ENCODE data around the gene HNRNPAB.

Gene HNRNPAB

DNA sequence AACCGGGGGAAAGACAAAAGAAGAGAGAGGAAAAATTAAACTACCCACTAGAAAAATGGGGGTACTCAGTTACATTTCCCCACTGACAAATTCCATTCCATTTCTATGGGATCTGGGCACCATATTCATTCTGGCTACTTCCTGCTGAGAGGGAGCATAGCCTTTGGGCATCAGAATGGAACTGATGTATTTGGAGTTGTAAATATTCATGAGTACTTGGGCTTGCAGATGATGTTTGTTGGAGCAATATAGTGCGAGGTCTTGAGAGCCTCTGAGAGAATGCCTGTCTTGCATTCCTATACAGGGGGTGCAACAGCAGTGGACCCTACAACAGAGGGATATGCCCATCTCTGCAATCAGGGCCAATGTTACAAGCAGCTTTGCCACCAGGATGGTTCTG, 33.9 kb upstream of the HNRNPAB start:
- ChIA-PET CTCF (interaction anchor here (0.7 kb wide), 1 partner anchor 15 kb away, joined by 3 read pairs; no protein-coding TSS in a partner anchor), POLR2A (ENCODE audit: low non-redundant PET) (no interaction called here)

DNA sequence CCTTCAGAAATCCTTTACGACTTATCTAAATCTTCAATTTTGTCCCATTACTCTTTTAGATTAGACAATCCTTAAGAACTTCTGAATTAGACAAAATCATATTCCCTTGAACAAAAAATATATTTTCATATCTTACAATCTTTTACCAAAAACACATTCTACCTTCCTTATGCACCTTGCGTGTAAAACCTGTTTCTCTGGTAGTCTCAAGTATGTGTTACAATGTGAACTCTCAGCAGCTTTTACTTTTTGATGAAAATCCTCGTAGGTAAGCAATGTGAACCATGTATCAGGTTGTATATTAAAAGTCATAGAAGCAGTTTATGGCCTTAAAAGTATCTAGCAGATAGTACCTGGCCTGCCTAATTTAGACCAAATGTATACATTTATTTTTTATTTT, 29.9 kb upstream of the HNRNPAB start:
- DNase-seq (ENCODE audit: low spot score): no peak
- ChIA-PET POLR2A (ENCODE audit: low non-redundant PET) (no interaction called here), CTCF (no interaction called here)
- H3K27ac ChIP-seq: no peak overlapping the region
- TF ChIP-seq, protein P1, sequence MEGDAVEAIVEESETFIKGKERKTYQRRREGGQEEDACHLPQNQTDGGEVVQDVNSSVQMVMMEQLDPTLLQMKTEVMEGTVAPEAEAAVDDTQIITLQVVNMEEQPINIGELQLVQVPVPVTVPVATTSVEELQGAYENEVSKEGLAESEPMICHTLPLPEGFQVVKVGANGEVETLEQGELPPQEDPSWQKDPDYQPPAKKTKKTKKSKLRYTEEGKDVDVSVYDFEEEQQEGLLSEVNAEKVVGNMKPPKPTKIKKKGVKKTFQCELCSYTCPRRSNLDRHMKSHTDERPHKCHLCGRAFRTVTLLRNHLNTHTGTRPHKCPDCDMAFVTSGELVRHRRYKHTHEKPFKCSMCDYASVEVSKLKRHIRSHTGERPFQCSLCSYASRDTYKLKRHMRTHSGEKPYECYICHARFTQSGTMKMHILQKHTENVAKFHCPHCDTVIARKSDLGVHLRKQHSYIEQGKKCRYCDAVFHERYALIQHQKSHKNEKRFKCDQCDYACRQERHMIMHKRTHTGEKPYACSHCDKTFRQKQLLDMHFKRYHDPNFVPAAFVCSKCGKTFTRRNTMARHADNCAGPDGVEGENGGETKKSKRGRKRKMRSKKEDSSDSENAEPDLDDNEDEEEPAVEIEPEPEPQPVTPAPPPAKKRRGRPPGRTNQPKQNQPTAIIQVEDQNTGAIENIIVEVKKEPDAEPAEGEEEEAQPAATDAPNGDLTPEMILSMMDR (conservative IDR thresholded peaks at IDR 0.05; ENCODE audit: low read depth): no peak

More for the DNA sequence above, 33.9 kb upstream of the HNRNPAB start:
- no peak for DNase-seq (ENCODE audit: low spot score)
- TF ChIP-seq, protein P1 (conservative IDR thresholded peaks at IDR 0.05; ENCODE audit: low read depth): no peak
- H3K27ac ChIP-seq: no peak overlapping the region

DNA sequence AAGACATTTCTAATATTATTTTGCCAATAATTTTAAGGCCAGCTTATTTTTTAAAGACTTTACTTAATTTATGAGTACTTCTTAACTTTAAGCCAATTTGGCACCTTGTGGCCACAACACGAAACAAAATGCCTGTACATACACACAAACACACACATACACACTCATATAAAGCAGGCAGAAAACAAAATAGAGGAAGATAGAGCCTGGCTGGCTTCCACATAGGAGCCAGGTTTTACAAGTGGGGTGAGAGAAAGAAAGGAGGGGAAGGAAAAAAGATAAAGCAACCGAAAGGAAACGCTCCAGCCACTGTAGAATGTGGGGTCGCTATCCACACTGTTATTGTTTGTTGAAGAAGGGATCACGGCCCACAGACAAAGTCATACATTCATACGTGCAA, 27.5 kb upstream of the HNRNPAB start:
- DNase-seq (ENCODE audit: low spot score): no peak
- no peak overlapping the region for H3K27ac ChIP-seq
- CTCF ChIA-PET: interaction anchor here (0.7 kb wide), 1 partner anchor 20 kb away, joined by 3 read pairs; no protein-coding TSS in a partner anchor
- TF ChIP-seq, protein P1 (conservative IDR thresholded peaks at IDR 0.05; ENCODE audit: low read depth): no peak
- POLR2A ChIA-PET (ENCODE audit: low non-redundant PET): no interaction called here

DNA sequence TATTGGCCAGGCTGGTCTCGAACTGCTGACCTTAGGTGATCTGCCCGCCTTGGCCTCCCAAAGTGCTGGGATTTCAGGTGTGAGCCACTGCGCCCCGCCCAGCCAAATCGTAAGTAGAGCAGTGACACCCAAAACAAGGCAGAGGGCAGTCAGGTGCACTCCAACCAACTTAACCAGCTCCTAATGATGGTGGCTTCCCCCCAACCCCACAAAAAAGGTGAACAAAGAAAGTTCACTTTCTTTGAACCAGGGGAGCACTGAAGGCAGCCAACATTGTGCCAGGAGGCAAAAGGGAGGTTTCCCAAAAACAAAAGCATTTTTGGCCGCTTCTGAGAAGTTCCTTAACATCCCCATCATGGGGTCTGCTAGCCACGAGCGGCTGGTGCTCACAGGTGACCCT, 26.8 kb upstream of the HNRNPAB start:
- TF ChIP-seq, protein P1 (conservative IDR thresholded peaks at IDR 0.05; ENCODE audit: low read depth): no peak
- H3K27ac ChIP-seq: no peak overlapping the region
- POLR2A ChIA-PET (ENCODE audit: low non-redundant PET): no interaction called here
- no peak for DNase-seq (ENCODE audit: low spot score)
- CTCF ChIA-PET: interaction anchor here (0.7 kb wide), 1 partner anchor 28 kb away, joined by 6 read pairs; no protein-coding TSS in a partner anchor

DNA sequence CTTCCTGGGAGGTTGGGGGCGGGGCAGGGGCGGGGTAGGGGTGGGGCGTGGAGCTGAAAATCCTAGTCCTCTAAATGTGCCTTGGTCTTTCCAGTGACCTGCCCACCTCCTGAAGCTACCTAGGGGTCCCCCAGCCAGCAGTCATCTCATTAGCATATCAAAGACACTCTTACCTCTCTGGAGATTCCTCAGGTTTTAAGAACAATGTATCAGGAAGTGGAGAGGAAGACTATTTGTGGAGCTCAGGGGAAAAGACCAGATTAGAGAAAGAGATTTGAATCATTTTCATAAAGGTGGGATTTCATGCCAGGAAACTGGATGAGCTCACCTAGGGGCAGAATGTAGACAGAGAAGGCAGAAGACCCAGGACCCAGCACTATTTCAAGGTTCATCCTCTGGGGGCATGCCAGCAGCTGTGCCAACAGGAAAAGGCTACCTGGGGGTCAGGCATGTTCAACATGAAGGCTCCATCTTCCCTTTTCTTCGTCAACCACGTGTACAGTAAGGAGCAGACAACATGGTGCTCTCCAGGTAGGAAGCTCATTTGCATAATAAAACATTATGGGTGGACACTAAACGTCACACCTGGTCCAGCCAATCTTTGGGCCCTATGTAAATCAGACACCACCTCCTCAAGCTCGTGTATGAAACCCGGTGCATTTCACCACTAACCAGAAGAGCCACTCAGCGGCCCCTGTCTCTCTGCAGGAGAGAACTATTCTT, 24.0 kb upstream of the HNRNPAB start:
- ChIA-PET CTCF (interaction anchor here (0.6 kb wide), 2 partner anchors 105 to 227 kb away, joined by 3 read pairs; no protein-coding TSS in a partner anchor), POLR2A (ENCODE audit: low non-redundant PET) (no interaction called here)
- TF ChIP-seq, protein P1 (conservative IDR thresholded peaks at IDR 0.05; ENCODE audit: low read depth): no peak
- no peak overlapping the region for H3K27ac ChIP-seq
- DNase-seq (ENCODE audit: low spot score): no peak

DNA sequence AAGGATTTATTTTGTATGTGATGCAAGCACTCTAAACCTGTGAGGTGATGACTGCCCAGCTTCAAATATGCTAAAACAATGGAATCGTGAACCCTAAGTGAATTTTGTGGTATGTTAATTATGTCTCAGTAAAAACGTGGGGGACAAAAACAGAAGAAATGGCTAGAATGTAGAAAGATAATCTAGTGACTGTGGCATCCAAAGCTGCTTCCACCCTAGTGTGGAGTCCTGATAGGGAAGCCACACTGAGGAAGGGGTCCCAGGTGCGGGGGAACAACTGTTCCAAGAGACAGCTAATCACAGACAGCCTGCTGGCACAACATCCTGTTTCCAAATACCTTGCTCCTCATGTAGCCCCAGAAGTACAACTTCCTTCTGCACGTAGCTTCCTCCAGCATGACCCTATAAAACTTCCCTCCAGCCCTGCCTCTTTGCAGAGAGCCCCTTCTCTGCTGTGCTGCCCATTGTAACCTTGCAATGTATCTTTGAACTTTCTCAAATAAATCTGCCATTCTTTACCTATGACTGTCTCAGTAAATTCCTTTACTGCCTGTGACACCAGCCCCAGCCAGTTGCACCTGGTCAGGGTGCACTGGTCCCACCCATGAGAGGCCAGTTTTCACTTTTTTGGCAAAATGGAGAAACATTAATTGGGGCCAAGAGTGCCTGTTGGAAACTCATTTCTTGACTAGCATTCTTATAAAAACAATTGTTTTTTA, 22.0 kb upstream of the HNRNPAB start:
- ChIA-PET CTCF (interaction anchor here (0.8 to 1.5 kb wide), 3 partner anchors 8 to 590 kb away, joined by 3 to 6 read pairs (median 3); partner anchors contain the start of gene TMED9), POLR2A (ENCODE audit: low non-redundant PET) (no interaction called here)
- TF ChIP-seq, protein P1 (conservative IDR thresholded peaks at IDR 0.05; ENCODE audit: low read depth): no peak
- DNase-seq (ENCODE audit: low spot score): no peak
- H3K27ac ChIP-seq: no peak overlapping the region

Data from RWPE1 (cell line).